ENCODE measurements around the gene GAPDHS. TPM values are rescaled to one million over a fixed set of nuclear protein-coding genes. Genes with fewer than 3 reads are reported as not detected.

Gene GAPDHS
- total RNA-seq, 1 experiment from 2014 or later = not detected

DNA sequence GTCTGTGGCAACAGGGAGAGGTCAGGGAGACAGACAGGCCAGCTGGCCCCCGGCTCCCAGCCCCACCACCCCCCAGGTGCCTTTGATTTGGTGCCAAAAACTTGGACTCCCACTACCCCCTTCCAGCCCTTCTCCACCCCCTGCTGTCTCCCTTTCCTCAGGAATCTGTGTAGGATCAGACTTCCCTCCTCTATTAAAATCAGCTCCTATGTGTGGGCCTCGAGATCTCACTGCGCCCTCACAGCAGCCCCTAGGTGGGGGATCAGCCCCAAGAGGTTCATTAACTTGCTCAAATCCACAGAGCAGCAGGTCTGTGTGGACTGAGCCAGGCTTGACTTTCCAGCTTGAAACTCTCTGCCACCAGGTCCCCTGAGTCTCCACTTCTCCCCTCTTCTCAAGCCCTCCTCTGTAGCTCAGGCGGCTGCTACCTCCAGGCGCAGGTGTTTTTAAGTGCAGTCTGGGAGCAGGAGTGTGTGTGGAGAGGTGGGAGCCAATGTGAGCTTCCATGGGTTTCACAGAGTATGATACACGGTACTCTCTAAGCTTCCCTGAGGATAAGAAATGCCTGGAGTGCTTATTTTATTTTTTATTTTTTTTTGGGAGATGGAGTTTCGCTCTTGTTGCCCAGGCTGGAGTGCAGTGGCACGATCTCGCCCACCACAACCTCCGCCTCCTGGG, 1.7 kb downstream of the GAPDHS start:
- H3K36me3 ChIP-seq (ENCODE audit: control insufficient read depth in 1 of 2, insufficient read depth in 2 of 2, low read length in 2 of 2) = peaks cover under 1% of the 10 kb centered on the region in 2 experiments; a peak in 1 of 4 replicates
- no peak overlapping the region for H3K27ac ChIP-seq (ENCODE audit: low read depth, low read length)
- no peaks in the 10 kb centered on the region for H4K20me1 ChIP-seq (ENCODE audit: insufficient read depth)
- no peak overlapping the region for H3K4me2 ChIP-seq (ENCODE audit: low read length)
- no peak overlapping the region for H2AFZ ChIP-seq (ENCODE audit: low read depth, low read length, poor library complexity, severe bottlenecking)
- no peaks in the 10 kb centered on the region for H3K4me1 ChIP-seq (ENCODE audit: control insufficient read depth in 1 of 2, insufficient read depth in 2 of 2, low read length in 2 of 2)
- ChIA-PET RAD21 (ENCODE audit: low non-redundant PET in 1 of 2, low total read pairs in 2 of 2, uncharacterized antibody in 2 of 2, unreplicated experiment in 2 of 2) (interaction anchor here in 1 of 2 experiments (0.6 kb wide), 1 partner anchor 10 kb away, joined by 3 read pairs; no protein-coding TSS in a partner anchor), CTCF (no interaction called here), POLR2A (no interaction called here)
- DNase-seq (ENCODE audit: low read depth, low spot score) (no peak), ATAC-seq (no peak)
- H3K9me3 ChIP-seq (ENCODE audit: control insufficient read depth in 1 of 2, insufficient read depth in 1 of 2, low read depth in 1 of 2, low read length in 2 of 2) = no peaks in the 10 kb centered on the region
- H3K27me3 ChIP-seq (ENCODE audit: insufficient read depth, low read length) = no peaks in the 10 kb centered on the region
- intact Hi-C loops (cut with micrococcal nuclease) = no loop called here
- BruUV-seq (replicated peaks) = no TSS peak
- no peak overlapping the region for H3K9ac ChIP-seq (ENCODE audit: low read length)
- H3K9me2 ChIP-seq (ENCODE audit: insufficient read depth) = no peaks in the 10 kb centered on the region
- no peak for TF ChIP-seq JUND (IDR thresholded peaks at IDR 0.05)
- no peaks in the 10 kb centered on the region for H3K79me2 ChIP-seq (ENCODE audit: insufficient read depth, low read length)
- no peak overlapping the region for H3K4me3 ChIP-seq (replicated peaks in 1 of 2; ENCODE audit: low read depth in 1 of 2, low read length in 2 of 2)

DNA sequence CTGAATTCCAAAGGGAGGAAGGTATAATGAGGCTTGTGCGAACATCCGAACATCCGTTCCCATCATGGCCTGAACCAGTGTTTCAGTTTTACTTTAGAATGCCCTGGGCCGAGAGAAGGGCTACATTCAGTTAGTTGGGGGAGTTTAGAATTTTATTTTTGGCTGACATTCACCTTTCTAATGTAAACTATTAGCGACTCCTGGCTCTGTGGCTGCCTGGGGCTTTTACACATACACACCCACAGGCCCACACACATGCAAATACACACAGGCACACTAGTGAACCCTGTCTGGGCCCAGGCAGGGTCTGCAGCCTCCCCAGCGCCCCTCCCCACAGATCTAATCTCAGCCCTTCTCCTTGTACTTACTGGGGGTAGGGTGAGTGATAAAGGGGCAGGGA, 6.1 kb downstream of the GAPDHS start:
- intact Hi-C loops (cut with micrococcal nuclease) = no loop called here
- ChIA-PET RAD21 (ENCODE audit: low non-redundant PET in 1 of 2, low total read pairs in 2 of 2, uncharacterized antibody in 2 of 2, unreplicated experiment in 2 of 2) (no interaction called here), POLR2A (no interaction called here), CTCF (no interaction called here)
- Histone ChIP-seq H4K20me1 (ENCODE audit: insufficient read depth) (no peaks in the 10 kb centered on the region), H3K4me1 (ENCODE audit: control insufficient read depth in 1 of 2, insufficient read depth in 2 of 2, low read length in 2 of 2) (peaks cover 3 to 5% of the 10 kb centered on the region in 2 experiments; a peak in 3 of 4 replicates), H3K36me3 (ENCODE audit: control insufficient read depth in 1 of 2, insufficient read depth in 2 of 2, low read length in 2 of 2) (peaks cover 8 to 28% of the 10 kb centered on the region in 2 experiments; a peak in 3 of 4 replicates), H3K9me3 (ENCODE audit: control insufficient read depth in 1 of 2, insufficient read depth in 1 of 2, low read depth in 1 of 2, low read length in 2 of 2) (no peaks in the 10 kb centered on the region), H3K79me2 (ENCODE audit: insufficient read depth, low read length) (peaks cover 16% of the 10 kb centered on the region), H3K27me3 (ENCODE audit: insufficient read depth, low read length) (no peaks in the 10 kb centered on the region), H2AFZ (ENCODE audit: low read depth, low read length, poor library complexity, severe bottlenecking) (no peak overlapping the region), H3K27ac (ENCODE audit: low read depth, low read length) (no peak overlapping the region), H3K9me2 (ENCODE audit: insufficient read depth) (no peaks in the 10 kb centered on the region), H3K9ac (ENCODE audit: low read length) (no peak overlapping the region), H3K4me3 (replicated peaks in 1 of 2; ENCODE audit: low read depth in 1 of 2, low read length in 2 of 2) (no peak overlapping the region), H3K4me2 (ENCODE audit: low read length) (no peak overlapping the region)
- no peak for TF ChIP-seq CEBPB (IDR thresholded peaks at IDR 0.05; ENCODE audit: low read depth)
- TF ChIP-seq POLR2AphosphoS5 (IDR thresholded peaks at IDR 0.05; ENCODE audit: low read depth, low read length) = no peak
- no peak for TF ChIP-seq ZFX (IDR thresholded peaks at IDR 0.05)
- TF ChIP-seq POLR2A (IDR thresholded peaks at IDR 0.05; ENCODE audit: borderline replicate concordance, extremely low read depth, insufficient read depth, insufficient read length) = no peak
- TF ChIP-seq EGR1 (IDR thresholded peaks at IDR 0.05; ENCODE audit: low read depth) = no peak
- no peak for TF ChIP-seq TCF7L2 (IDR thresholded peaks at IDR 0.05; ENCODE audit: borderline replicate concordance, extremely low read depth, insufficient read depth, insufficient read length)
- ATAC-seq = no peak
- DNase-seq (ENCODE audit: low read depth, low spot score) = no peak
- no TSS peak for BruUV-seq (replicated peaks)
